GM19395 (cell line): ENCODE results near the gene COX14.
"Not testable (repeated sequence)": the region's sequence is repeated elsewhere in the genome, so short reads cannot be mapped to it uniquely, and the experiment has no call there.

Source experiments
- ATAC-seq: cut with Tn5 transposase; IDR thresholded peaks from one replicate; pipeline ENCODE4 v1.9.1; 2021; ENCODE audit warnings: mild to moderate bottlenecking, moderate library complexity; ENCODE audit not compliant: unreplicated experiment

The COX14 gene

GRCh38 chr12:50151047-50151687, 39.1 kb downstream of the COX14 start:
- ATAC-seq: no peak

- not testable (repeated sequence) for ATAC-seq
These were observed 42.9 kb downstream of the COX14 start for GRCh38 chr12:50154947-50155346.

- no peak for ATAC-seq
These were observed 44.6 kb downstream of the COX14 start for GRCh38 chr12:50156641-50157040.

- ATAC-seq: no peak
These were observed 45.2 kb downstream of the COX14 start for GRCh38 chr12:50157259-50157658.

GRCh38 chr12:50160643-50161042, 48.6 kb downstream of the COX14 start:
- ATAC-seq: no peak

- ATAC-seq: no peak
These were observed 50.2 kb downstream of the COX14 start for GRCh38 chr12:50162230-50162629.

- no peak for ATAC-seq
These were observed 52.9 kb downstream of the COX14 start for GRCh38 chr12:50164963-50165362.

GRCh38 chr12:50166799-50167048, 54.7 kb downstream of the COX14 start:
- ATAC-seq: peak; percentile 45

GRCh38 chr12:50167049-50167828, 55.2 kb downstream of the COX14 start, which contains the start of gene CERS5:
Gene CERS5 (minus strand): TSS chr12:50167369. CDS start chr12:50167297, 72 bp downstream.
- peak; percentile 98 for ATAC-seq
